ENCODE results near the gene SORCS3.

DNA sequence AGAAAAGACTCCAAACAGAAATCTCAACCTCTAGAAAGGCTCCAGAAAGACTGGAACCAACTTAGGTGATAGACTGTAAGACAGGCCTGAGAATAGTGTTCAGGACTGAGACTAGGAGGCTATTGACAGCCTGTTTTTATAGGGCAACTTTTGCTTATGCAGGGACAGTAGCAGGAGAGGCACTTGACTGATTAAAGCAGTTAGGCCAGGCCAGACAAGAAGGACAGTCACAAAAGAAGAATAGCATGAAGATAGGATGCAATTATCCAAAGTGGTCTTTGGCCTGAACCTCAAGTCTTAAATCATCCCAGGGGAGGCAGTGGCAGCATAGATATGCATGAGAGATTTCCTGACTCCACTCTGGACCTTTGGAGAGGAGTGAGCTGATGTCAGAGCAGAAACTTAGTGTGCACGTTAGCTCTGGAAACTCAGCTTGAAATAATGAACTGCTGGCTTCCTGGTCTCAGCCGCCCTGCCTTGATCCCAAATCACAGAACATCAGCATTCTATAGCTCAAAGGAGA, 290.6 kb downstream of the SORCS3 start:
- TF ChIP-seq POLR2A (IDR thresholded peaks at IDR 0.05; ENCODE audit: low read depth, low read length) (no peak), POLR2AphosphoS5 (IDR thresholded peaks at IDR 0.05; ENCODE audit: low read depth, low read length) (no peak), TAF1 (IDR thresholded peaks at IDR 0.05; ENCODE audit: low read depth, low read length) (no peak), SPI1 (IDR thresholded peaks at IDR 0.05; ENCODE audit: low read depth, low read length) (no peak), PAX5 (IDR thresholded peaks at IDR 0.05; ENCODE audit: insufficient read depth, low read length, severe bottlenecking) (no peak), POU2F2 (IDR thresholded peaks at IDR 0.05; ENCODE audit: low read depth, low read length) (no peak)
